HG03571 (cell line): Measurements from ENCODE around the gene DHFR.

Experiments
- ATAC-seq: cut with Tn5 transposase; IDR thresholded peaks from one replicate; pipeline ENCODE4 v1.9.1; 2021; ENCODE audit not compliant: unreplicated experiment

The DHFR gene

GRCh38 chr5:80655231-80655774 lies 520 bp upstream of the DHFR start:
- no peak for ATAC-seq

- no peak for ATAC-seq
Measured at GRCh38 chr5:80654054-80654390, 761 bp downstream of the DHFR start.

GRCh38 chr5:80653502-80653901 lies 1.3 kb downstream of the DHFR start:
- ATAC-seq = no peak

GRCh38 chr5:80646926-80647325 lies 7.9 kb downstream of the DHFR start:
- ATAC-seq = no peak

GRCh38 chr5:80644900-80645299 lies 9.9 kb downstream of the DHFR start:
- no peak for ATAC-seq

GRCh38 chr5:80641353-80641752 lies 13.4 kb downstream of the DHFR start:
- no peak for ATAC-seq

- ATAC-seq = no peak
Measured at GRCh38 chr5:80634193-80634592, 20.6 kb downstream of the DHFR start.

- ATAC-seq = no peak
Measured at GRCh38 chr5:80632700-80633099, 22.1 kb downstream of the DHFR start.

- ATAC-seq = no peak
Measured at GRCh38 chr5:80631278-80632259, 23.2 kb downstream of the DHFR start.

GRCh38 chr5:80629281-80629680 lies 25.5 kb downstream of the DHFR start:
- ATAC-seq = no peak

GRCh38 chr5:80625230-80625629 lies 29.6 kb downstream of the DHFR start:
- no peak for ATAC-seq

GRCh38 chr5:80623999-80624398 lies 30.8 kb downstream of the DHFR start:
- ATAC-seq = no peak

GRCh38 chr5:80622756-80623155 lies 32.0 kb downstream of the DHFR start:
- no peak for ATAC-seq

GRCh38 chr5:80620211-80620610 lies 34.6 kb downstream of the DHFR start:
- no peak for ATAC-seq

- ATAC-seq = no peak
Measured at GRCh38 chr5:80619086-80619485, 35.7 kb downstream of the DHFR start.

GRCh38 chr5:80618438-80618837 lies 36.3 kb downstream of the DHFR start:
- no peak for ATAC-seq

GRCh38 chr5:80615266-80615914 lies 39.4 kb downstream of the DHFR start:
- ATAC-seq = no peak

GRCh38 chr5:80609692-80610091 lies 45.1 kb downstream of the DHFR start:
- ATAC-seq = no peak

GRCh38 chr5:80608731-80609130 lies 46.1 kb downstream of the DHFR start:
- ATAC-seq = no peak

GRCh38 chr5:80607832-80608231 lies 47.0 kb downstream of the DHFR start:
- peak; percentile 72 for ATAC-seq

GRCh38 chr5:80607343-80607742 lies 47.4 kb downstream of the DHFR start:
- no peak for ATAC-seq
